Measurements from ENCODE around the gene INPP5A. TPM values are rescaled to one million over a fixed set of nuclear protein-coding genes. Genes with fewer than 3 reads are reported as not detected.

The INPP5A gene
- total RNA-seq, 4 donors from 2014 or later, result 31.2 to 51.8 (median 41.5) TPM

DNA sequence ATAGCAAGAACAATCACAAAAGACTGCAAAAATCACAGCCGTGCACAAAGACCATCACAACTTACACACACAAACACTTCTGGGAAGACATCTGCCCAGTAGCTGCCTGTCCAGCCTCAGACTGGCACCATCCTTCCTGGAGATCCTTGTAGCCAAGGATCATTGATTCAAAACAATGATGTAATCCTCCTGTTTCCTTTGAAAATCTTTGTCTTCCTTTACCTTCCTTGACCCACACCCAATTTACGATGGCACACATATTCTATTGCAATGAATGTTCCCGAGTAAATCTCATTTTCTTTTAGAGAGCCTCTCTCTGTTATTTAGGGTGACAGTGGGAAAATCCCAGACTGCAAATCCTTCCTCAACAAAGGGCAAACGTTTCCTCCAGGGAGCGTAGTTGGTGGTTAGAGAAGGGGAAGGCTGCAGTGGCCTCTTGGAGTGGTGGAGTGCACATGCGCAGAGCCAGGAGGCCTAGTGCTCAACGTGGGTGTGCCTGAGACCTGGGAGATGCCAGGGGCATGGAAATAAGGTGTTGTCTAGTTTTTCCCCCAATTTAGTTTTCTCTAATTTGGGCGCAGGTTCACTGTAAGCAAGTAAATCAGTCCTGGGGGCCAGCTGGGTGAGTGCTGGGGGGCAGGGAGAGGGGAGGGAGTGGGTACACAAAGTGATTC is 3.1 kb upstream of the INPP5A start:
- 67 to 72% methylated on average over 8 of the region's 8 CpGs for WGBS, 2 donors
- no peak overlapping the region for H3K4me3 ChIP-seq (ENCODE audit: low read depth, poor library complexity, severe bottlenecking)
- intact Hi-C loops (cut with DNase I; ENCODE audit: low total_unique reads), result no loop called here
- DNase-seq (ENCODE audit: low spot score in 2 of 2), result no peak
- TF ChIP-seq, protein P1, sequence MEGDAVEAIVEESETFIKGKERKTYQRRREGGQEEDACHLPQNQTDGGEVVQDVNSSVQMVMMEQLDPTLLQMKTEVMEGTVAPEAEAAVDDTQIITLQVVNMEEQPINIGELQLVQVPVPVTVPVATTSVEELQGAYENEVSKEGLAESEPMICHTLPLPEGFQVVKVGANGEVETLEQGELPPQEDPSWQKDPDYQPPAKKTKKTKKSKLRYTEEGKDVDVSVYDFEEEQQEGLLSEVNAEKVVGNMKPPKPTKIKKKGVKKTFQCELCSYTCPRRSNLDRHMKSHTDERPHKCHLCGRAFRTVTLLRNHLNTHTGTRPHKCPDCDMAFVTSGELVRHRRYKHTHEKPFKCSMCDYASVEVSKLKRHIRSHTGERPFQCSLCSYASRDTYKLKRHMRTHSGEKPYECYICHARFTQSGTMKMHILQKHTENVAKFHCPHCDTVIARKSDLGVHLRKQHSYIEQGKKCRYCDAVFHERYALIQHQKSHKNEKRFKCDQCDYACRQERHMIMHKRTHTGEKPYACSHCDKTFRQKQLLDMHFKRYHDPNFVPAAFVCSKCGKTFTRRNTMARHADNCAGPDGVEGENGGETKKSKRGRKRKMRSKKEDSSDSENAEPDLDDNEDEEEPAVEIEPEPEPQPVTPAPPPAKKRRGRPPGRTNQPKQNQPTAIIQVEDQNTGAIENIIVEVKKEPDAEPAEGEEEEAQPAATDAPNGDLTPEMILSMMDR (IDR thresholded peaks at IDR 0.05), result no peak
- no peak for TF ChIP-seq POLR2A (IDR thresholded peaks at IDR 0.05)

DNA sequence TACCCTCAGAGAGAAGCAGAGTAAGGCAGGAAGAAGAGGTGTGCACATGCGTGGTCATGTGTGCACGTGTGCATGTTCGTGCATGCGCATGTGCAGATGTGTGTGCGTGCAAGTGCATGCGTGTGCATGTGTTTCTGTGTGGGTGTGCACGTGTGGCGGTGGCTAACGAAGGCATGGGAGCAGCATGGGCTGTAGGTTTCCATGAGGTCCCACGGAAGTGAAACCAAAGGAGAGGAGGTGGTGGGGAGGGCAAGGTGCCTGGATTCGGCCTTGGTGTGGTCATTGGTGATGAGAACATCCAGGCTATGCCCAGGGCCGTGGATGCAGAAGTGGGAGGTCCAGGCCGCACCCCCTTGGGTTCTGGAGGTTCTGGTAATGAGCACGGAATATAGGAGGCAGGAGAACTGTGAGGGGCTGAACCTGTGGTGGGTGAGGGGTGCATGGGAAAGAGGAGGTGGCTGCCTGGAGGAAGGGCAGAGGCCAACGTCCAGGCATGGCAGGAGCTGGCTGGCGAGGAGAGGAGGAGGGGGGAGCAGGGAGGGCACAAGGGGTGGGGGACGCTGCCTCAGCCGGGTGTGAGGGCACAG is 2.4 kb upstream of the INPP5A start:
- WGBS, 2 donors, result 86 to 92% methylated on average over 18 of the region's 18 CpGs
- H3K4me3 ChIP-seq (ENCODE audit: low read depth, poor library complexity, severe bottlenecking), result no peak overlapping the region
- TF ChIP-seq, protein P1 (IDR thresholded peaks at IDR 0.05), result no peak
- no peak for TF ChIP-seq POLR2A (IDR thresholded peaks at IDR 0.05)
- no peak for DNase-seq (ENCODE audit: low spot score in 2 of 2)
- intact Hi-C loops (cut with DNase I; ENCODE audit: low total_unique reads), result no loop called here

DNA sequence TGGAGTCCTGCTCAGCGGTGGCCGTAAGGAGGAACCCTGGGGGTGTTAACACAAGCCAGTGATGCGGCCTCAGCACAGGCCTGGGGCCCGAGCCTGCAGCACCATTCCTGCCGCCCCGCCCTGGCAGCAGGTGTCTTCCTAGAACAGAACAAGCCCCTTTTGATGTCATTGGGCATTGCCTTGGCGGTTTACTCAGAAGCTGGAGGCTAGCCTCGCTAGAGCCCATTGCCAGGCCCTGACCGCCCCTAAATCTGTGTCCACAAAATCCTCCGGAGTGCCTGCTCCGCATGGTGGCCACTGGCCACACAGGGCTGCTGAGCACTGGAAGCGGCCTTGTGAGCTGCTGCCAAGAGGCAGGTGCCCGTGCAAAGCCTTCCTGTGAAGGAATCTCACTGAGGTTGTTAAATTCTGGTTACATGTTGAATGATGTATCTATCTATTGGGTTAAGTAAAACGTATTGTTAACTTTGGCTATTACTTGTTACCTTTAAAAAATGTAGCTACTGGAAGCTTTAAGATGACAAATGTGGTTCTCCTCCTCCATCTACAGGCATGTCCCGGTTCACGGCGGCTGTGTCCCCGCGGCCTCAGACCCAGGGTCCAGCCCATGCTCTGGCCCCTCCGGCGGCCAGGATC is 1.2 kb upstream of the INPP5A start:
- intact Hi-C loops (cut with DNase I; ENCODE audit: low total_unique reads), result no loop called here
- peak overlapping the region; percentile 55 for H3K4me3 ChIP-seq (ENCODE audit: low read depth, poor library complexity, severe bottlenecking)
- 31 to 39% methylated on average over 20 to 21 of the region's 21 CpGs for WGBS, 2 donors
- no peak for DNase-seq (ENCODE audit: low spot score in 2 of 2)
- TF ChIP-seq, protein P1 (IDR thresholded peaks at IDR 0.05), result no peak
- no peak for TF ChIP-seq POLR2A (IDR thresholded peaks at IDR 0.05)

DNA sequence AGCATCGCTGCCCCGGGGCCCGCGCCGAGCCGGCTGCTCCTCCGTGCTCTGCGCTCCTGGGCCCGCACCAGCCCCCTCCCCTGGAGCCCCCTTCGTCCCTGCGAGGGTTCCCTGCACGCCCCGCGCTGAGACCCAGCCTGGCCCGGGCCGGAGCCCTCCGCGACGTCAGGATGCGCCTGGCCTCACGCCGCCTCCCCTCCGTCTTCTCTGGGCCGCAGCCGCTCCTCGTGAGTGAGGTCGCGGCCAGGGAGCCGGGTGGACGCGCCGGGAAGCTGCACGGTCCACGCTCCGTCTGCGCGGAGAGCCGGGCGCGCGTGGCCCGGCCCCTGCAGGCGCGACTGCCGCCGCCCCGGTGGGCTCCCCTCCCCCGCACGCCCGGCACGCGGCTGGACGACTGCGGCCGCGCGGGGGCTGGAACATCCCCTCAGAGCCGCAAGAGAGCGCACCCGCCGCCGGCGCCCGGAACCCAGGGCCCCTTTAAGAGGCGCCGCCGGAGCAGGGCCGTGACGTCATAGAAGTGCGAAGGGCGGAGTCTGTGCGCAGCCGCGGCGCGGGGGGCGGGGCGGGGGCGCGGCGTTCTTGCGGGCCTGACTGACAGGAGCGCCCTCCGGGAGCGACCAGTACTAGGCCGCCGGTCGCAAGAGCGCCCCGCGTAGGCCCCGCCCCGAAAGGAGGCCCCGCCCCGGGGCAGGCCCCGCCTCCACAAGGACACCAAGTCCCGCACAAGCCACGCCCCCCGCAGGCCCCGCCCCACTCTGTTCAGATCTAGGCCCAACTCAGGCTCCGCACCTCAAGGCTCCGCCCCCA is 507 bp upstream of the INPP5A start:
- peak; percentile 100 for DNase-seq (ENCODE audit: low spot score in 2 of 2)
- peak overlapping the region; percentile 55 for H3K4me3 ChIP-seq (ENCODE audit: low read depth, poor library complexity, severe bottlenecking)
- TF ChIP-seq, protein P1 (IDR thresholded peaks at IDR 0.05), result no peak
- WGBS, 2 donors, result 0 to 1% methylated on average over 14 to 36 of the region's 102 CpGs
- intact Hi-C loops (cut with DNase I; ENCODE audit: low total_unique reads), result no loop called here

DNA sequence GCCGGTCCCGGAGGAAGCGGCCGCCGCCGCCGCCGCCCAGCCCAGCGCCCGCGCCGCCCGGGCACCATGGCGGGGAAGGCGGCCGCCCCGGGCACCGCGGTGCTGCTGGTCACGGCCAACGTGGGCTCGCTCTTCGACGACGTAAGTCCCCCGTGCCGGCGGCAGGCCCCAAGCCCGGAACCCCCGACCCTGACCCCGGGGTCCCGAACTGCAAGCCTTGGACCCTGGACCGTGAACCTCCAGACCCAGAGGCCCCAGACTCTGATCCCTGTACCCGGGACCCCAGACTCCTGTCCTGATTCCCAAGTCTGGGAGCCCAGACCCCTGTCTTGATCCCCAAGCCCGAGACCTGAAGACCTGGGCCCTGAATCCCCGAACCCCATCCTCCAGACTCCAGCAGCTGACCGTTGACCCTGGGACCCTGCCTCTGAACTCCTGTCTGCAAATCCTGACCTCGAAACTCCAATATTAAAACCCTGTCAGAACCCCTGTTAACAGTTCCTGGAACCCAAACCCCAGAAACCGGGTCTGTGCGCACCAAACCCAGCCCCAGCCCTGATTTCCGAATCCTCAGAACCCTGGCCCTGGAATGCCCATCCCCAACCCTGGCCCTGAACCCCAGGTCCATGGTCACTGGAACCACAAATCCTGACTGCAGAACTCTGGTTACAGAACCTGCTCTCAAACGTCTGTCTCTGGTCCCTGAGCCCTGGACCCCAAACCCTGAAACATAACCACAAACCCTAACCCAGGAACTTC is 623 bp downstream of the INPP5A start:
- TF ChIP-seq POLR2A (IDR thresholded peaks at IDR 0.05), result no peak
- TF ChIP-seq, protein P1 (IDR thresholded peaks at IDR 0.05), result no peak
- intact Hi-C loops (cut with DNase I; ENCODE audit: low total_unique reads), result no loop called here
- H3K4me3 ChIP-seq (ENCODE audit: low read depth, poor library complexity, severe bottlenecking), result peak overlapping the region; percentile 36
- no peak for DNase-seq (ENCODE audit: low spot score in 2 of 2)
- WGBS, 2 donors, result 5 to 17% methylated on average over 10 to 40 of the region's 42 CpGs

All from lower leg skin (tissue), 4 donors.